GM23248 (cell line): Measurements from ENCODE around the gene SLAMF8.

Experiments used
- EZH2 ChIP-seq: fragments of 200-600 bp; sonication (generic); IDR thresholded peaks from 2 replicates; pipeline ENCODE4 v1.6.1; 2018; ENCODE audit warnings: antibody characterized with exemption, mild to moderate bottlenecking; ENCODE audit not compliant: insufficient read depth, poor library complexity, severe bottlenecking
- EZH2phosphoT487 ChIP-seq: fragments of 200-600 bp; sonication (generic); IDR thresholded peaks from 2 replicates; pipeline ENCODE4 v1.6.1; 2018; ENCODE audit warnings: antibody characterized with exemption, moderate library complexity, mild to moderate bottlenecking, low read depth; ENCODE audit not compliant: insufficient read depth

- TF ChIP-seq EZH2 (no peak), EZH2phosphoT487 (no peak)
Measured at GRCh38 chr1:159828176-159828575, 1.5 kb downstream of the SLAMF8 start.
